Testis (tissue), 2 donors: ENCODE data around the gene KLHL29.

Experiments
- CTCF ChIP-seq, 3 experiments: fragments of 450-650 bp in 2 of 3; fragments of 200-600 bp in 1 of 3; sonication (generic) in 1 of 3; IDR thresholded peaks; one replicate each; pipeline ENCODE4 v1.5.1; 2016 to 2019; ENCODE audit warnings: antibody characterized with exemption in 3 of 3, mild to moderate bottlenecking in 2 of 3, moderate library complexity in 1 of 3
- POLR2A ChIP-seq: fragments of 450-650 bp; IDR thresholded peaks from one replicate; pipeline ENCODE4 v1.6.1; 2017; ENCODE audit warnings: antibody characterized with exemption, mild to moderate bottlenecking, moderate library complexity

GRCh38 chr2:23390152-23390551, 5.2 kb downstream of the KLHL29 start:
- TF ChIP-seq CTCF (IDR thresholded peaks at IDR 0.05) (no peak), POLR2A (no peak)
